HG02943 (cell line): ENCODE measurements around the gene IDH2.
A peak's percentile ranks its signal among the peaks of the same experiment; 100 is the strongest.
"Not testable (repeated sequence)": the region's sequence is repeated elsewhere in the genome, so short reads cannot be mapped to it uniquely, and the experiment has no call there.

Experiments
- ATAC-seq: cut with Tn5 transposase; IDR thresholded peaks from one replicate; pipeline ENCODE4 v1.9.1; 2021; ENCODE audit warnings: mild to moderate bottlenecking, low read depth, moderate library complexity; ENCODE audit not compliant: unreplicated experiment

Gene IDH2

DNA sequence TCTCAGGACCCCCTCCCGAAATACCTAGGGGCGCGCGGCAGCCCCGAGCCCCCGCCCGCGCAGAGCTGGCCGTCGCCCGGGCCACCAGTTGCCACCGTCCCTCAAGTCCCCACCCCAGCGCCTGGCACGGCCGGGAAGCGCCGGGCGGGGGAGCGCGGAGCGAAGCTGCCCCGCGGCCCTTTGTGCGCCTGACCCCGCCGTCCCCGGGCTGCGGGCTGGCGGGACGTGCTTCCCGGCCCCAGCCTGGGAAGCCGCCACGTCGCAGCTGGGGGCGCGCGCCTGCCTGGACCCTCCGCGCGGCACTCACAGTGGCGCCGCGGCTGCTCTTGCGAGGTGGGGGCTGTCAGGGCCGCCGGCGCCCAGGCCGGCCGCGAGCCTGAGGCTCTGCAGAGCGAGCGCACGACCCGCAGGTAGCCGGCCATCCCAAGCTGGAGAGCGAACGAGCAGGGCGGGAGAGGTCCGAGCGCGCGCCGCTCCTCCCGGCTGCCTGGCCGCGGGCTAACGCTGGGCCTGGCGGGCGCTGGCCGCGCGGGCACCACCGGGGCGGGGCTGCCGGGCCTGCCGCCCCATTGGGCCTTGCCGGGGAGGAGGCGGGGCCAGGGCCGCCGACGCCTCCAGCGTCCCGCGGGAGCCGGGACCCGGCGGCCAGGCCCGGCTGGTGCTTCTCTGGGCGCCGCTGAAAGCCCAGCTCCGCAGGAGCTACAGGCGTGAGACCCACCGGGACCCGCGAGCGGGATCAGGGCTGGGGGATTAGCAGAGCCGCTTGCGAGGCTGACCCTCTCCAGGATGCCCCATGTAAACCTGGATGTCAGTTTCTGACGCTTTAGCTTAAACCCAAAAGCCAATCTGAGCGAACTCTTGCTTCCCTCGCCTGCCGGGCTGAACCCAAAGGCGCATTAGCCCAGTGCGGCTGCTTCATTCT, at the start of gene IDH2:
IDH2 (minus strand) TSS at position 500 of the 922 bp plus-strand sequence; CDS start at position 422, 78 bp downstream.
- peak; percentile 36 for ATAC-seq

DNA sequence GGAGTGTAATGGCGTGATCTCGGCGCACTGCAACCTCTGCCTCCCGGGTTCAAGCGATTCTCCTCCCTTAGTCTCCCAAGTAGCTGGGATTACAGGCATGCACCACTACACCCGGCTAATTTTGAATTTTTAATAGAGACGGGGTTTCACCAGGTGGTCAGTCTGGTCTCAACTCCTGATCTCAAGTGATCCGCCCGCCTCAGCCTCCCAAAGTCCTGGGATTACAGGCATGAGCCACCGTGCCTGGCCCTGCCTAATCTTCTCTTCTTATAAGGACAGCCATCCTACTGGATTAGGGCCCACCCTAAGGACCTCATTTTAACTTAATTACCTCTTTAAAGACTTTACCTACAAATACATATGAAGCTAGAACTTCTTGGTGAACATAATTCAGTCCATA, 48.3 kb upstream of the IDH2 start:
- not testable (repeated sequence) for ATAC-seq

DNA sequence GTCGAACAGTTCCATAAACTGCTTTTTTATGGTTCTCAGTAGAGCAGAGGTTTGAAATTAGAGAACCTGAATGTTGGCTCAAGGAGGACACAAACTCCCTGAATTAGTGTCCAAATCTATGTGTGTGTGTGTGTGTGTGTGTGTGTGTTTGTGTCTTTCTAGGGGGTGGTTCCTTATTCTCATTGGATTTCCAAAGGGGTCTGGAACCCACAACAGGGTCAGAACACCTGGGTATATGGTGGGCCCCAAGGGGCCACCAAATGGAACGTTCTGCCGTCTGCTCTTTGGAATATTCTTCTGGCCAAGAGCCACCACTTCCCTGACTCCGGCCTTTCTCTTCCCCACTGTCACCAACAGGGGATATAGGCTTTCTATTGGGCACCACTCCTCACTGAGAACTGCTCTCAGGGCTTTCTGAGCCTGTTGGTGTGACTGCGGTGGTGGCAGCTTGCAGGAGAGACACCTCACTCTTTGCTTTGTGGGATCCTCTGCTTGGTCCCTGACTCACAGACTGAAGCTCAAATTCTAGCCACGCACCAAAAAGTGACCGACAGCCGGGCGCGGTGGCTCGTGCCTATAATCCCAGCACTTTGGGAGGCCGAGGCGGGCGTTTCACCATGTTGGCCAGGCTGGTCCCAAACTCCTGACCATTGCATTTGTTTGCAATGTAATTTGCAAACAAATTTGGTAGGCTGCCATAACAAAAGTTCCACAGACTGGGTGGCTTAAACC, 47.5 kb upstream of the IDH2 start:
- no peak for ATAC-seq

DNA sequence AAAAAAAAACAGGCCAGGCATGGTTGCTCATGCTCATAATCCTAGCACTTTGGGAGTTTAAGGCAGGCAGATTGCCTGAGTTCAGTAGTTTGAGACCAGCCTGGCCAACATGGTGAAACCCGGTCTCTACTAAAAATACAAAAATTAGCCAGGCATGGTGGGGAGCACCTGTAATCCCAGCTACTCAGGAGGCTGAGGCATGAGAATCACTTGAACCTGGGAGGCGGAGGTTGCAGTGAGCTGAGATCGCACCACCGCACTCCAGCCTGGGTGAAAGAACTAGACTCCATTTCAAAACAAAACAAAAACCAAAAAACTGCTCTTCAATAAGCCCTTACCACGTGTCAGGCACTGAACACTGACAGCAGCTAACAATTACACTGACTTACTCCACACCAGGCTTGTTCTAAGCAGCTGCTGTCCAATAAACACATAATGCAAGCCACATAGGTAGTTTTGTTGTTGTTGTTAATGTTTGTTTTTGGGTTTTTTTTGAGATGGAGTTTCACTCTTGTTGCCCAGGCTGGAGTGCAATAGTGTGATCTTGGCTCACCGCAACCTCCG, 44.0 kb upstream of the IDH2 start:
- ATAC-seq, result not testable (repeated sequence)

DNA sequence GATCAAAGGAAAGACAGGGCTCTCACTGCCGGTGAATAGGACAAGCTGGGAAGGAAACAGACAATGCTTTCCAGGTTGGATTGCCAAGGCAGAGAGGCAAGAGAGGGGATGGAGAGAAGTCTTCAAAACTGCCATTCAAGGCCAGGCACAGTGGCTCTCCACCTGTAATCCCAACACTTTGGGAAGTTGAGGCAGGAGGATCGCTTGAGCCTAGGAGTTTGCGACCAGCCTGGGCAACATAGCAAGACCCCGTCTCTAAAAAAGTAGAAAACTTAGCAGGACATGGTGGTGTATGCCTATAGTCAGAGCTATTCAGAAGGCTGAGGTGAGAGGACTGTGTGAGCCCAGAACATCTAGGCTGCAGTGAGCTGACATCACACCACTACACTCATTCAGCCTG, 43.5 kb upstream of the IDH2 start:
- ATAC-seq, result no peak

DNA sequence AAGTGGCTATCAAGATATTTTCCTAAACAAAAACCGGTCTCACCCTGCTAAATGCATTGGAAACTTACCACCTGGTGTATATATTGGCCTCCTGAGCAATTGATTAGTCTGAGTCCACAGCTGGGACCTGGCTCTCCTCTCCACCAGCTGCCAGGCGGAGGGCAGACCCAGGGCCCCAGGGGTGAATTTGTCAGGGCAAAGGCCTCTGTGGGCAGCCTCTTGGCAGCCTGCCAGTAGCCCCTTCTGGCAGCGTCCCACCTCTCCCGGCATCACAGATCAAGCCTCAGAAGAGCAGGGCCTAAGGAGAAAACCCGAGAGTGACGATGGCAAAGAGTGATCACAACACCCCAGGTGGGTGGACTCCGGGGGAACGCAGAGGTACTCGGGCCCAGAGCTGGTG, 43.0 kb upstream of the IDH2 start:
- ATAC-seq, result no peak

DNA sequence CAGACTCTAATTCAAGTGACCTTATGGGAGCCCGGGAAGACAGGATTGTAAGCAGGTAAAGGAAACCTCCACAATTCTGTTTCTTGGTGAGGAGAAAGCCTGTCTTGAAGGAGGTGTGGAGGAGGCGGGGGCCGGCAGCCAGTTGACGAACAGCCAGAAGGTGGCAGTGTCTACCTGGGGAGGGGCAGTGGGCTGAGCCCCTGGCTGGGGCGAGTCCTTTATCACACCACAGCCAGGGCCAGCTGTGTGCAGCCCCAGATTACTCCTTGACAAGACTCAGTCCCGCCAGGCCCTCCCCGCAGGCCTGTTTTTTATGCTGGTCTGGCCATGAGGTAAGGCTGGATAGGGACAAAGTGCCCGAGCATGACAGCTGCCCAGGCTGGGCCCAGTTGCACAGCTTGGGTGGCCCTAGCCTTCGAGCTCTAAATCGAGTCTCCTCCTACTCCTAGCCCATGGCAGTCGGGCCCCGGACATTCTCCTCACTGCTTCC, 40.9 kb upstream of the IDH2 start:
- no peak for ATAC-seq

DNA sequence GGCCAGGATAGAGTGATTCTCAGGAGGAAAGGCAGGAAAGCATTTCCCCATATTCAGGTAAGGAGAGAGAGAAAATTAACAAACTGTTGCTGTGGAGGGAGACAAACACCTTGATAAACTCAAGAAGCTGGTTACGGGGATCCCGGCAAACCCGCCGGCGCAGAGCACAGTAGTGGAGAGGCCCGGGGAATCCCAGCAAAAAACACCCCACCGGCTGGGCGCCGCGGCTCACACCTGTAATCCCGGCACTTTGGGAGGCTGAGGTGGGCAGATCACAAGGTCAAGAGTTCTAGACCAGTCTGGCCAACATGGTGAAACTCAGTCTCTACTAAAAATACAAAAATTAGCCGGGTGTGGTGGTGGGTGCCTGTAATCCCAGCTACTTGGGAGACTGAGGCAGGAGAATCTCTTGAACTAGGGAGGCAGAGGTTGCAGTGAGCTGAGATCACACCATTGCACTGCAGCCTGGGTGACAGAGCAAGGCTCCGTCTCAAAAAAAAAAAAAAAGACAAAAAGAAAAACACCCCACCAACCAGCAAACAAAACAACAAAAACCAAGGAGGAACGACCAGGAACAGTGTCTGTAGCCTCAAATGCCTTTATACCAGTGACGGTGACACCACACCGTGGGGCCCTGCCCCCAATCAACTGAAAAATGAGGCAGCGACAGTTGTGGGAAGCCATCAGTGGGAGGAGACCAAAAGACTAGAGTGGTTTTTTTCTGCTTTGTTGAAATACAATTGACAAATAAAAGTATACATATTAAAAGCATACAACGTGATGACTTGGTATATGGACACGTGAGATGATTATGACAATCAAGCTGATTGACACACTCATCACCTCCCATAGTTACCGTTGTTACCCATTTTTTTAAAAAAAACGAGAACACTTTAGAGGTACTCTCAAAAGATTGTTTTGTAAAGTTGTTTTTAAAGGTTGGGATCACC, 40.2 kb upstream of the IDH2 start:
- no peak for ATAC-seq

DNA sequence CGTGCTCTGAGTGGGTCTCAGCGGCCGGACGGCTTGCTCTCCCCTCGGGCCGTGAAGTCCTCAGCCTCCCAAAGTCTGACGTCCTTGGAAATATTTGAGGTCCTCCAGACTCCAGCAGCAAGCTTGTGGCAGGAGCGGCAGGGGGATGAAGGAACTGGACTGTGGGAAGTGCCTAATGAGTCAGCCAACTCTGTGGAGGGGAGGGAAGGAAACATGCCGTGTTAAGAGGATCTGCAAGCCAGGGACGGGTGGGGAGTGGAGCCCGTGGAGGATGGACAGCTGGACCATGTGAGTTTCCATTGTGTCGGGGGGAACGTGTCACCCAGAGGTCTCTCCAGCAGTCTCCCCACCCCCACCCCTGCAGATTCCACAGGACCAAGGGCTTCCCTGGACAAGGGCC, 39.4 kb upstream of the IDH2 start:
- ATAC-seq, result no peak

DNA sequence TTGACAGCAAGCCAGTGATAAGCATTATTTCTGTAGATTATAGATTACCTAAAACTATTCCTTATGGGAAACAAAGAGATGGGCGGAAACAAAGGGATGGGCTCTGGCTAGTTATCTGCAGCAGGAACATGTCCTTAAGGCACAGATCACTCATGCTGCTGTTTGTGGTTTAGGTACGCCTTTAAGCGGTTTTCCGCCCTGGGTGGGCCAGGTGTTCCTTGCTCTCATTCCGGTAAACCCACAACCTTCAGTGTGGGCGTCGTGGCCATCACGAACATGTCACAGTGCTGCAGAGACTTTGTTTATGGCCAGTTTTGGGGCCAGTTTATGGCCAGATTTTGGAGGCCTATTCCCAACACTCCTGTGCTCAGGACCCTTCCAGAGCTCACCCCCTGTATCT, 37.3 kb upstream of the IDH2 start:
- not testable (repeated sequence) for ATAC-seq

DNA sequence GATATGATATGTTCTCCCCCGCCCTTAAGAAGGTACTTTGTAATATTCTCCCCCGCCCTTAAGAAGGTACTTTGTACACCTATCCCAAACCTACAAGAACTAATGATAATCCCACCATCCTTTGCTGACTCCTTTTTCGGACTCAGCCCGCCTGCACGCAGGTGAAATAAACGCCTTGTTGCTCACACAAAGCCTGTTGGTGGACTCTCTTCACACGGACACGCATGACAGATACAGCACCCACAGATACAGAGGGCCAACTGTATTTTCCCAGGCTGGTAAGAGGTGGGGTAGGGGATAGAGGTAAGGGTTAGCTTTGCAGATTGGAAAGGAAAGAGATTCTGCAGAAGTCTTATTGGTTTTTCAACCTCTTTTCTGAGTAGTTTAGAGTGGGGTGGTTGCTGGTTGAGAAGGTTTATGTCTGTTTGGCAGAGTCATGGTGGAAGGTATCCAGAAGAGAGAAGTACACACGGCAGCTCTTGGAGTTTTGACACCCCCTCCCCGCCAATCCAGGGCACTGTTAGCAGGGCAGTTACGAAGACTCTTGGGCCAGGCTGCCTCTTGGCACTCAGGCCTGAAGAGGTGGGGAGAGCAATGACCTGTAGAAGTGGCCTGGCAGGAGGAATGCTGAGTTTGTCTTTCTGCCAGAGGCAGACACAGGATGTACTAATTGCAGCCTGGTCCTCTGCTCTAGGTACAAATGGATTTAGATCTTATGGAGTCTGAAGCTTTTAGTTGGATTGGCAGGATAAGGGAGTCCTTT, 36.0 kb upstream of the IDH2 start:
- ATAC-seq, result no peak

DNA sequence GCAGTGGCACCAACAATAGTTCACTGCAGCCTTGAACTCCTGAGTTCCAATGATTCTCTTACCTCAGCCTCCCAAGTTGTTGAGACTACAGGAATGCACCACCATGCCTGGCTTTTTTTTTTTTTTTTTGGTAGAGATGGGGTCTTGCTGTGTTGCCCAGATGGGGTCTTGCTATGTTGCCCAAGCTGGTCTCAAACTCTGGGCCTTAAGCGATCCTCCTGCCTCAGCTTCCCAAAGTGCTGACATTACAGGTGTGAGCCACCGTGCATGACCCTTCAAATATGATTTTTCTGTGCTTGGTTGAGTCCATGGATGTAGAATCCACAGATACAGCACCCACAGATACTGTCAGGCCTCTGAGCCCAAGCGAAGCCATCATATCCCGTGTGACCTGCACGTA, 30.2 kb upstream of the IDH2 start:
- no peak for ATAC-seq

DNA sequence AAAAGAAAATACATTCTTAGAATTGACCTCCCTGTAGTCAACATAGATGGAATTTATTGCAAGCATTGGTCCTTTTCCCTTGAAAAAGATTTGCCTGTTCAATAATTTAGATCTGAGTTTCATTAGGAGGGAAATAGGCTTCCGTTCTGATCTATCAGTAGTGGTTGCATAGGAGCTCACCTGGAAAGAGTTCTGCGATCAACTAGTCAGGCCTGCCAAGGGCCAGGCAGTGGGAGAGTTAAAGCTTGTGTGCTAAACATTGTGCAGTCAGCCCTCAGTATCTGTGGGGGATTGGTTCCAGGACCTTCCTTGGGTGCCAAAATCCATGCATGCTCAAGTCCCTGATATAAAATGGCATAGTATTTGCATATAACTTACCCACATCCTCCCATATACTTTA, 29.6 kb upstream of the IDH2 start:
- no peak for ATAC-seq

DNA sequence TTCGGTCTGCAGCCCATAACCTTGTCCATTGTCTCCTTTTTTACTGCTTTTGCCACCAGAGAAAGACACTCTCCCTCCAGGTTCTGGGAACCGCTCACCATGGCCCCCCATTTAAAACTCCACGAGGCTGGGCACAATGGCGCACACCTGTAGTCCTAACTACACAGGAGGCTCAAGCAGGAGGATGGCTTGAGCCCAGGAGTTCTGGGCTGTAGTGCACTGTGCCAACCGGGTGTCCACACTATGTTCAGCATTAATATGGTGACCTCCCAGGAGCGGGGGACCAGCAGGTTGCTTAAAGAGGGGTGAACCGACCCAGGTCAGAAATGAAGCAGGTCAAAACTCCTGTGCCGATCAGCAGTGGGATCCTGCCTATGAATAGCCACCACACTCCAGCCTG, 28.0 kb upstream of the IDH2 start:
- no peak for ATAC-seq

DNA sequence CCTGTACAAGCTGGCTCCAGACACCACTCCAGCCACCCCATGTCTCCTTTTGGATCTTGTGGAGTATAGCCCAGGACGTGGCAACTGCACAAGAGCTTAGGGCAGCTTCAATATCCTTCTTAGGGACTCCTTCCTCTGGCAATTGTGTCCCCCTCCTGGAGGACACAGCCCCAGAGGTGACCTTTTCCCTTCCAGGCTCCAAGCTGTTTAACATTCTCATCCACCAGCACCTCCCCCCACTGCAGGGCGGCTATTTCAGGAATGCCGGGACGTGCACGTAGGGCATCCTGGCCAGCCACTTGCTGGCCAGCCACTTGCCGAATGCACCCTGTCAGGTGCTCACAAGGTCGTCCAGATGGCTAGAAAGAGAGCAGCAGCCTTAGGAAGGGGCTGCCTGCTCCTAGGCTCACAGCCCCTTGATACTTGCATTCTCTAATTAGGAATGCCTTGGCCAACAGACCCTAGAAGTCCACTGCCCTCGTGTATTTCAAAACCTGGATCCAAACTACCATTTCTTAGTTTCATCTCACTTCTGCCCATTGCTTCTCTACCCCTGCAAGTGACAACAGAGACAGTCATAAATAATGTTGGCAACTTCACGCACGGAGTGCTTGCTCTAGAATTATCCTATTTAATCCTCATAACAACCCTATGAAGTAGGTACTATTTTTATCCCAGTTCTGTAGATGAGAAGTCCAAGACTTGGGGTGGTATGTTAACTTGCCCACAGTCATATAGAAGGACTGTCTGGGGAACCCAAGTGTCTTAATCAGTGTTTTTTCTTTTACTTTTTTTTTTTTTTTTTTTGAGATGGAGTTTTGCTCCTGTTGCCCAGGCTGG, 24.5 kb upstream of the IDH2 start:
- no peak for ATAC-seq

DNA sequence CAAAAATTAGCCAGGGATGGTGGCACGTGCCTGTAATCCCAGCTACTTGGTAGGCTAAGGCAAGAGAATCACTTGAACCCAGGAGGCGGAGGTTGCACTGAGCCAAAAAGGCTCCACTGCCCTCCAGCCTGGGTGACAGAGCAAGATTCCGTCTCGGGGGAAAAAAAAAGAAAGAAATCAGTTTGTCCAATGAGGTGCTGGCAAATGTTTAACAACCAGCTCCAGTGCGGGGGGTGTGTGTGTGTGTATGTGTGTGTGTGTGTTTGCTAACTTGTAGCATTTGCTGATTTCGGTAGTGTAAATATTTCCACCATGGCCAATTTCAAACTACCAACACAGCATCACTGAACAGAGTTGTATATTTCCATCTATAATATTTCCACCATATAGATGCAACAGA, 23.8 kb upstream of the IDH2 start:
- ATAC-seq, result no peak

DNA sequence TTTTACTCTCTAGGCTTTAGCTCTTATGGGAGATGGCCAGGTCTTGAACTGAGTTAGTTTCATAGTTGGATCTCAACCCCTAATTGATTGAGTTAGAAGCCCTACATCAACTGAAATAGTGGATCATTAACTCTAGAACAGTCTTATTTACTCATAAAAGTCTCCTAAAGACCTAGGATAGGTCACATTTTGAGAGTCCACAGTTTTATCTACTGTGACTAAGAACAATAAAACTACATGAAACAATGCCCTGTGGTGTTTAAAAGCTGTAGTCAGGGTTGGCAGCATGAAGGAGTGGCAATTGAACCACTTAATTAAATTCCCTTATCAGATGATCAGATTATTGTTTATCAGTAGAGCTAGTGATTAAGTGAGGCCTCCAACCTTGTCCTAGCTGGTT, 22.2 kb upstream of the IDH2 start:
- no peak for ATAC-seq

DNA sequence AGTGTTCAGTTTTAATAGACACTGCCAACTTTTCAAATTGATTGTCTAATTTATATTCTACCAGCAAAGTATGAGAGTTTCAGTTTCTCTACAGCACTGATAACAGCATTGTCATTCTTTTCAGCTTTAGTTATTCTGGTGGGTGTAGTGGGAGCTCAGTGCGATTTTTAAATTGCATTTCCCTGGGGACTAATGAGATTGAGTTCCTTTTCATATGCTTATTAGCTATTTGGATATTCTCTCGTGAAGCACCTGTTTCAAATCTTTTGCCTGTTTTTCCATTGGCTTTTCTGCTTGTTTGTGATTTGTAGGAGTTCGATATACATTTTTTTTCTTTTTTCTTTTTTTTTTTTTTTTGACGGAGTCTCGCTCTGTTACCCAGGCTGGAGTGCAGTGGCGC, 18.8 kb upstream of the IDH2 start:
- ATAC-seq, result no peak

DNA sequence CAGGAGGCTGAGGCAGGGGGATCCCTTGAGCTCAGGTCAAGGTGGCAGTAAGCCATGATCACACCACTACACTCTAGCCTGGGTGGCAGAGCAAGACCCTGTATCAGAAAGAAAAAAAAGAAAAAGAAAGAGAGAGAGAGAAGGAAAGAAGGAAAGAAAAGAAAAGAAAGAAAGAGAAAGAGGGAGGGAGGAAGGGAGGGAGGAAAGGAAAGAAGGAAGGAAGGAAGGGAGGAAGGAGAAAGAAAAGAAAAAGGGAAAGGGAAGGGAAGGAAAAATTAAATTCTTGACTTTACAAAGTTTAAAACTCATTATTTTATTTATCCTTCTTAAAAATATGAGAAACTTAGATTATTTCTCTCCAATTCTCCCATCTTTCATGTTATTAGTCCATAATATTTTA, 17.1 kb upstream of the IDH2 start:
- ATAC-seq, result no peak
